K562 (cell line): ENCODE measurements around the gene ANXA7. TPM values are rescaled to one million over a fixed set of nuclear protein-coding genes. Genes with fewer than 3 reads are reported as not detected.

ENCODE experiments used
- ATF3 ChIP-seq, 2 experiments: fragments of 450-650 bp in 1 of 2; sonication (generic) in 1 of 2; formaldehyde crosslinking in 1 of 2; IDR thresholded peaks in 1 of 2; conservative IDR thresholded peaks in 1 of 2; 2 replicates each; pipeline versions ENCODE4 v1.6.1 to v1.8.1; 2016 to 2023; ENCODE audit warnings: mild to moderate bottlenecking in 2 of 2, moderate library complexity in 2 of 2, inconsistent platforms in 1 of 2, missing genetic modification reagents in 1 of 2
- BRCA1 ChIP-seq, 2 experiments: fragments of 450-650 bp in 1 of 2; sonication (generic) in 1 of 2; formaldehyde crosslinking in 1 of 2; IDR thresholded peaks; 2 replicates each; pipeline versions ENCODE4 v1.5.0 to v1.6.1; 2017 to 2020; ENCODE audit warnings: mild to moderate bottlenecking in 1 of 2, missing genetic modification reagents in 1 of 2
- CHD7 ChIP-seq: fragments of 200-600 bp; sonication (generic); IDR thresholded peaks from one replicate; pipeline ENCODE4 v1.6.1; 2012; ENCODE audit warnings: mild to moderate bottlenecking, low read depth, low read length, inconsistent platforms
- CREB1 ChIP-seq, 2 experiments: sonication (generic) in 1 of 2; formaldehyde crosslinking in 1 of 2; IDR thresholded peaks; 2 replicates each; pipeline versions ENCODE4 v1.6.1 to v1.8.0; 2012 to 2022; ENCODE audit warnings: inconsistent platforms in 1 of 2, mild to moderate bottlenecking in 1 of 2, missing genetic modification reagents in 1 of 2, moderate library complexity in 1 of 2
- E2F4 ChIP-seq: sonication (generic); formaldehyde crosslinking; IDR thresholded peaks from 2 replicates; pipeline ENCODE4 v1.8.0; 2022; ENCODE audit warnings: mild to moderate bottlenecking, low read depth, missing genetic modification reagents
- HDAC3 ChIP-seq: fragments of 450-650 bp; IDR thresholded peaks from 2 replicates; pipeline ENCODE4 v1.6.1; 2018; ENCODE audit warnings: borderline replicate concordance, mild to moderate bottlenecking, moderate library complexity; ENCODE audit not compliant: partially characterized antibody
- NFIX ChIP-seq: fragments of 250-450 bp; sonication (Bioruptor Pico); IDR thresholded peaks from 2 replicates; pipeline ENCODE4 v1.4.0; 2020; ENCODE audit warnings: low read depth, mild to moderate bottlenecking, moderate library complexity
- RCOR1 ChIP-seq, 2 experiments: IDR thresholded peaks; 2 replicates each; pipeline ENCODE4 v1.6.1; 2012; ENCODE audit warnings: low read depth in 2 of 2, low read length in 2 of 2, borderline replicate concordance in 1 of 2, improper control_type of control experiment in 1 of 2
- SMAD1 ChIP-seq: fragments of 150-350 bp; IDR thresholded peaks from 2 replicates; pipeline ENCODE4 v1.6.1; 2014; ENCODE audit warnings: low read length, low read depth; ENCODE audit not compliant: partially characterized antibody
- YY1 ChIP-seq, 3 experiments: IDR thresholded peaks; 2 replicates each; pipeline ENCODE4 v1.6.1; 2011; ENCODE audit warnings: low read length in 2 of 3, mild to moderate bottlenecking in 2 of 3, moderate library complexity in 2 of 3, borderline replicate concordance in 1 of 3, control low read depth in 1 of 3, low read depth in 1 of 3; ENCODE audit not compliant: insufficient read depth in 3 of 3, insufficient replicate concordance in 2 of 3, control insufficient read depth in 1 of 3, insufficient read length in 1 of 3; ENCODE audit errors: extremely low read depth in 1 of 3
- ZFP1 ChIP-seq: fragments of 450-650 bp; formaldehyde crosslinking; IDR thresholded peaks from 2 replicates; pipeline ENCODE4 v1.4.0; 2020; ENCODE audit warnings: mild to moderate bottlenecking, mixed read lengths
- polyA plus RNA-seq, 8 experiments: library from polyadenylated mRNA; depleted of rRNA in 4 of 8; stranded (reverse) in 5 of 8; unstranded in 3 of 8; fragments of >200 nt; fragmentation: Nextera tagmentation in 2 of 8; fragmentation: Illumina TruSeq in 1 of 8; extraction: Ambion mirVana in 2 of 8; extraction: Trizol in 1 of 8; gene quantifications; 2 replicates each; pipeline versions ENCODE4 v1.2.1 to v1.2.3, GENCODE V29; 2011 to 2014; ENCODE audit warnings: inconsistent platforms in 1 of 8, missing spikeins in 1 of 8
- total RNA-seq, 7 experiments: library from RNA; depleted of rRNA in 6 of 7; stranded (reverse); fragments of >200 nt in 6 of 7; fragmentation: Illumina TruSeq in 2 of 7; extraction: Trizol in 2 of 7; gene quantifications; 2 replicates each; pipeline versions ENCODE4 v1.2.1 to v1.2.3, GENCODE V29; 2011 to 2021; ENCODE audit warnings: low replicate concordance in 1 of 7

Gene ANXA7
- total and polyA plus RNA-seq, 9 of the 15 experiments (the other 6 are each of a cell fraction or from before 2014, with no cell fraction given) = 81.6 to 157 (median 122) TPM

DNA sequence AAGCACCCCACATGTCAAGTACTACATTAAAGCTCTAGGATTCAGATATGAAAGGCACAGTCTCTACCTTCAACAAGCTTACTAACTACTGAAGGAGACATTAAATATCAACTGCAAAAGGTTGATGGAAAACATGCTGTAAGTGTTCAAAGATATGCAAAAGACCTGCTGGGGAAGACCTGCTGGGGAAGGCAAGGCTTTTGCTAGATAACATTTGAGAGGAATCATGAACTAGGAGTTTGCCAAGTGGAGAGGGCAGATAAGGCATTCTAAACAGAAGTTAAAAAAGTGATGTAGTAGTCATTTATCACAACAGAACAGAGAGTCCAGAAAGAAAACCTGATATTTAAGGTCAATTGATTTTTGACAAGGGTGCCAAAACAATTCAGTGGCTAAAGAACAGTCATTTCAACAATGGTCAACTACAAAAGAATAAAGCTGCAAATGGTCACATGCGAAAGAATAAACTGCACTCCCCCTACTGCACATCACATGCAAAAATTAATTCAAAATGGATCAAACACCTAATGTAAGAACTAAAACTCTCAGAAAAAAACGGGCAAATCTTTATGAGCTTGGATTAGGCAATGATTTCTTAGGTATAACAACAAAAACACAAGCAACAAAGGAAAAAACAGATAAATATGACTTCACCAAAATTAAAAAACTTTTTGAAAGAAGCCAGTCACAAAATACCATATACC, 42.5 kb upstream of the ANXA7 start (continued):
- TF ChIP-seq CHD7 (no peak), CREB1 (IDR thresholded peaks at IDR 0.05) (peak; percentile 86), CREB1 (CRISPR knock-in tag; IDR thresholded peaks at IDR 0.05) (no peak), ZFP1 (no peak), YY1 (IDR thresholded peaks at IDR 0.05; ENCODE audit: borderline replicate concordance in 1 of 3, control insufficient read depth in 1 of 3, extremely low read depth in 1 of 3, insufficient read depth in 3 of 3, insufficient read length in 1 of 3, insufficient replicate concordance in 2 of 3, low read depth in 1 of 3, low read length in 2 of 3) (no peak), HDAC3 (peak; percentile 98), RCOR1 (IDR thresholded peaks at IDR 0.05; ENCODE audit: borderline replicate concordance in 1 of 2, low read depth in 2 of 2, low read length in 2 of 2) (peak; percentile 96 to 99), E2F4 (CRISPR knock-in tag) (no peak), SMAD1 (peak; percentile 81), NFIX (CRISPR knock-in tag) (no peak), ATF3 (IDR thresholded peaks at IDR 0.05) (peak; percentile 79), ATF3 (CRISPR knock-in tag; conservative IDR thresholded peaks at IDR 0.05) (peak; percentile 21; the same call in 1 of the 2 replicates), BRCA1 (IDR thresholded peaks at IDR 0.05) (no peak), BRCA1 (CRISPR knock-in tag; IDR thresholded peaks at IDR 0.05) (no peak)
